NK-92 (cell line): ENCODE data around the gene SLIT3.
"Not testable (repeated sequence)": the region's sequence is repeated elsewhere in the genome, so short reads cannot be mapped to it uniquely, and the experiment has no call there.

Source experiments
- DNase-seq: peaks from one replicate; lab custom pipeline; 2025; ENCODE audit not compliant: unreplicated experiment; lab: John Stamatoyannopoulos, UW

SLIT3 gene

GRCh38 chr5:169114466-169115065, 186.4 kb downstream of the SLIT3 start:
- no peak for DNase-seq

- DNase-seq: no peak
Measured at GRCh38 chr5:169112016-169112415, 188.9 kb downstream of the SLIT3 start.

DNA sequence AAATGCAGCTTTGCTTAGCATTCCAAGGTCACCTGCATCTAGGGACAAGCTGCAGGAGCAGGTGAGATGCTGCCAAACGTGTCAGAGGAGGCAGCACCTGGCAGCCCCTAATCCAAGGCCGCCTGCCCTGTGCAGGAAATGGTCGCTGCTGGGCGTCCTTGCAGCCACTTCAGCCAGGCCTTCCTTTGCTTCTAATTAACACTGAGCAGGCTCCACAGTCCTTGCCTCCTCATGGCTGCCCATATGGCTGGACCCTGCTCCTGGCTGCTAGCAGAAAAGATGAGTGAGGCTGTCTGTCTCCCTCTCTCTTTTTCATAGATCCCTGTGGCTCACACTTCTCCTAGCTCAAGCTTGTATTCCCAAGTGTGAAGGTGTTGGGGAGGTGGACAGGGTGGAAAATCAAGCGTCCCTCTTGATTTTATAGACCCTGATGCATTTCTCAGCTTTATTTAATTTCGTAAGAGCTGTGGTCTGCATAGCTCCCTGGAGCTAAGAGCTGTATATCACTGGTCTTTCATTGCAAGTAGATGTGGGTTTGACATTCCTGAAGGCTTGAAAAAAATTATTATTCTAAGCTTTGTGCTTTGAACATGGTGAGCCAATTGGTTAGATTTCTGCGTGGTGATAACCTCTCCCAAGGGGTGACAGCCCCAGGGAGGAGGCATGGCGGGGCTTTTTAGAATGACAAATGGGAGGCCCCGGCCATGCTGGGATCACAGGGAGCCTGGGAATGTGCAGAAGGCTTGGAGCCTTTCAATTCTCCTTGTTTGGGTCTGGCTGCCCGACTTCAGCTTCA, 193.8 kb downstream of the SLIT3 start:
- DNase-seq: no peak

GRCh38 chr5:169105582-169105981, 195.4 kb downstream of the SLIT3 start:
- not testable (repeated sequence) for DNase-seq

GRCh38 chr5:169104937-169105494, 195.9 kb downstream of the SLIT3 start:
- DNase-seq: no peak

DNA sequence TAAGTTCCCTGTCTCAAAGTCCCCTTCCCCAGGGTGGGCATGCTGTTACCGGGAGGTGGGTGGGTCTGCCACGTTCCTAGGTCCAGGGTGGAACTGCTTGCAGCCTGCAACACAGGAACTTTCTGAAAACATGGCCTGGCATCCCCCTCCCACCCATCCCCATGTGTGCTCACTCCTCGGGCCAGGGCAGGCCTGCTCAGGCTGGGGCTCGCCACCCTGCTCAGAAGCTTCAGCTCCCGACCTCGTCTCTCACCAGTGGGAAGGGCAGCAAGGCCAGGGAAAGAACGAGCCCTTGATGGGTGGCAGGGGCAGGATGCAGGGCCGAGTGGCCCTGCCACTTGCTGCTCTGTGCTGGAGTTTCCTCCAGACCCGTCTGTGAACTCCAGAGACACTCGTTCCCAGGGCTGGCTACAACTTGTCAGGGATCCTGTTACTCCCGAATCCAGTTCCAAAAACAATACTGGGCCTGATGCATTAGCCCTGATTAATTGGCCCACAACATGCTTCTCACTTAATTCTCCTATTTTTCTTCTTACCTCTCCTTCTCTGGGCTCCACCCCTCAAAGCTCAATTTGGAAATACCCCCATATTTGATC, 197.3 kb downstream of the SLIT3 start:
- DNase-seq: no peak

- no peak for DNase-seq
Measured at GRCh38 chr5:169101966-169102365, 199.0 kb downstream of the SLIT3 start.

DNA sequence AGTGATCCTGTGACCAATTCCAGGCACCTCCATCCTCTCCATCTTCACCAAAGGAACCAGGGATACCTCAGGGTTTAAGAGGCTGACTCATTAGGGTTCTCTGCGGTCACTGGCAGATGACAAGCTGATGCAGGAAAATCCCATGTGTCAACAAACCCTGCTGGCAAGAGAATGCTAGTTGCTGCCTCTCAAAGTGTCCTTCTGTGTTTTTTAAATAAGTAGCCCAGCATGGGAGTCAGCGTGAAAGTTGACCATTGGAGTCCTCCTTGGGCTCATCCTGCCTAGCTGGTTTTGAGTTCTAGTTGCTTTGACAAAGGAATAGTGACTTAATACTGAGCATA, 200.2 kb downstream of the SLIT3 start:
- no peak for DNase-seq

DNA sequence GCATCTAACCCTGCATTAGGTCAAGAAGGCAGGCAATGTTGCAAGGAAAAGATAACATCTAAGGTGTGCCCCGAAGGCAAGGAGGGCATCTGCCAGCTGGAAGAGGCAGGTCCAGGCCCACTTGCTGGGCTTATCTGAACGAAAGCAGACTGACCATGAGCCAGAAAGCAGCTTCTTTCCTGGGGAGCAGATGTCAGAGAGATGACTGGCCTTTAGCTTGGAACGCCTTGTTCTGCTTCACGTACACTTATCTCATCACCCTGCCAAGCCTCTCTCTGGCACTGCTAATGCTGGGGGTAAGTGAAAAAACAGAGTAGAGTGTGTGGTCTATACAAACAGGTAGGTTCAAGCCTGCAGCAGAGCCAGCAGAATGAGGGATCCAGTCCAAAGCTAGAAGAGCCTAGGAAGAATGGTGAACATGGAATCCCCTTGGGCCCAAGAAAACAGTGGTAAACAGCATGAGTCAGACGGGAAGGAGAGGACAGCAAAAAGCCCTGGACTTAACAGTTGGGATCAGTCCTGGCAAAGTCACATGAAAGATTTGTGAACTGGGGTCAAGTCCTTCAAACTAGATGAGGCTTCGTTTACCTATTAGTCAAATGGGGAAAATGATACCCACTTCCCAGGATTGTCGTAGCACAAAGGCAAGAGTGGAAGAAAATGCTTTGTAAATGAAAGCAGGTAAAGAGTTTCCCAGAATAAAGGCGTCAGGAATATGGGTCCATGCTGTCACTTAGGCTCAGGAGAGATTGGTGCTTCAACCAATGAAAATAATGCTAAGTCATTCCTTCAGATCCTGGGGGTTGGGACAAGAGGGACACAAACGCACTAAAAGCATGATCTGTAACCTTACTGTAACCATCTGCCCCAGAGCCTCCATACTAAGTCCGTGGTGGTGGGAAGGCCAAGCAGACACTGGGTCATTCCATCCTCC, 200.9 kb downstream of the SLIT3 start:
- DNase-seq: no peak

DNA sequence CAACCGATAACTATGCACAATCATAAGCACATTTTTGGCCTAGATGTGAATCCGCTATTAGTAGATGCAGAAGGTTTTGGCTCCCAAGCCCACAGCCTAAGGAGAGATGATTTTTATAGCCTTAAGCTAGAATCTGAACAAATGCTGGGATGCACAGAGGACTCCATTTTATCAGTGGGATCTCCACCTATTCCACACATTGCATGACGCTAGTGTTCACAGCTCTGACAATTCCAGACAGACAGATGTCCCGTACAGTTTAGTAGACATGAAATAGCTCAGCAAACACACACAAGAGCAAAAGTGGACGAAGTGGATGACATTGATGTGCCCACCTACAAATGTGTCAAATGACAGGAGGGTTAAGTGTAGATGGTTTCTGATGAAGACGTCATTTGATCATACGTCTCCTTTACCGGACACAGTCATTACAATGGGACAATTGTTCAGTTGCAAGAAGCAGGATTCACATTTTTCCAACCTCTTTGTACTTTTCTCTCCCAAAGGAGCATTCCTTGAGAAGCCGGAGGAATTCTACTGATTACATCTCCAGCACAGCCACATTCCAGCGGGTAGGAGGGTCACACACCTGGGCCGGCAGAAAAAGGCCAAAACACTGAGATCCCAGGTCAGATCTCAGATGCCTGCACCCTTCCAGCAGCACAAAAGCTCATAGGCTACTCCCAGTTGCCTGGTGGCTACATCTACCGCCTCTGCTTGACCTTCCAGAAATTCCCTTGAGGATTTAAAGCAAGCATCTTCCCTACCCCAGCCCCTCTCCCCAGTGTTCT, 202.4 kb downstream of the SLIT3 start:
- DNase-seq: no peak

DNA sequence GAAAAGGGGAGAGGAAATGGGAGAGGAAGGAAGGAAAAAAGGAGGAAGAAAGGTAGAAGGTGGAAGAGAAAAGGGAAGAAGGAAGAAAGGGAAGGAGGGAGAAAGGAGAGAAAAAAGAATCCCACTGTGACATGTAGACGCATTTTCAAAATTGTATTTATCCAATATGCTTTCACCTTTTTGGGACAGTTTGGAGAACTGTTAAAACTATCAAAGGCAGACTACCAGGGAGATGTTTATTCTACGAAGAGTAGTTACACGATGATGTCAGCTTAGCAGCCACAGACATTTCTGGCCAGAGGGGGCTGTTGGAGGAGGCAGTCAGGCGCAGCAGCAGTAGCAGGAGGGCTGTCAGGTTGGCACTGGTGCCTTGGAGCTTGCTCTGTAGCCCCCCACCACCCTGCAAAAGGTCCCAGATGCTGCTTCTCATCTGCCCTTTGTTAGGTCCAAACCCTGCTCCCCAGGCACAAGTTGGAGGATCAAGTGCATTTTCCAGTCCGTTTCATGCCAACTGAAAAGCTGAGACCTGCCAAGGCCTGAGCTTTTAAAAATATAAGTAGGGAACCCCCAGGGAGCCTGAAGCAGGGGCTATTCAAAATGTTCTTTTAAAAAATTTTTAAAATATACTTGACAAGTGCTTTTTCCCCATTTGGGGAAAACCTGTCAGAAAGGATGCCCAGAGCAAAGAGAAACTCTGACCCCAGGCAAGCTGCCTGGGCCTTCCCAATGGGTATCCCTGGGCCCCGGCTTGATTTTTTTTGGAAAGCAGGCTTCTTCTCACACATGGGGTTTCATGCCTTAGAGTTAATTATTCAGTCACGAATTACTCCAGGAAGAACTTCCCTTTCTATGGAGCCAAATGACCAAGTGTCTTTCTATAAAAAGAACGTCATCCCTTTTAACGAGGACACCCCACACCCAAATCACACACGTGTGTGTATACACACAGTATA, 203.3 kb downstream of the SLIT3 start:
- DNase-seq: no peak

DNA sequence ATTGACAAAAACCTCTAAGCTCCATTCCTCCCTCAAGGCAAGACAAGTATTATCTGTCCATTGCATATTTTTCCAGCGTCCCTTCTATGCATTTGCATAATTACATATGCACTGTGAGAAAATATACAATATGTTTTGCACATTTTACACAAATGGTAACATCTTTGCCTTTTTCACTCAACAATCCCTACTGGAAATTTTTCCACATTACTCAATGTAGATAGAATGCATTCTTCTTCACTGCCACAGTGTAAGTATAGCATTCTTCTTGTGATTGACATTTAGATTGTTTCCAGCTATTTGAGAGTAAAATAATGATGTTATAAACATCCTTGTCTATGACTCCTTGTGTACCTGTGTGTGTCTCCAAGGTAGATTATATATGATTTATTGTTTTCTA, 205.0 kb downstream of the SLIT3 start:
- DNase-seq: no peak

- DNase-seq: no peak
Measured at GRCh38 chr5:169095410-169095960, 205.5 kb downstream of the SLIT3 start.

GRCh38 chr5:169094586-169095409, 206.1 kb downstream of the SLIT3 start:
- DNase-seq: no peak

DNA sequence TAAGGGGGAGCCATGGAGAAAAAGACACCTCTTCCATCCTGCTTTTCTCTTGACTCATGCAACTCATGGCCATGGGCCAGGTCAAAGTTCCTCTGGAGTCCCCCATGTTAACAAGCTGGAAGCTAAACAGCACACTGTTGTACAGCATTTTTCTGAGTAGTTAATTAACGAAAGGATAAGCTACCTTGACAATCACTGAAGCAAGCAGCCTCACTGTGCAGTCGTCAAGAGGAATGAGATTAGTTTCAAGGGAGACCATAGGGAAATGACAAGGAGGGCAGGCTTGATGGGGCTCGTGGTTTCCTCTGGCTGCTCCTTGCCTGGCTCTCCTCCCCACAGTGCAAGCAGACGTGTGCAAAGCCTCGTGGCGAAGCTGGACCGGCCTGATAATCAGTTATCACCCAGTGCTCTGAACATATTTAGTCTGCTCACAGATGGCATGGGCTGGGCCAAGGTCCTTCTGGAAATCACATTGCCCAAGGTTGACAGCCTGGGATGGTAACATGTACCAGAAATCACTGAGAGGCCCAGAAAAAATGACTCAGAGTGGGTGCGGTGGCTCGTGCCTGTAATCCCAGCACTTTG, 209.5 kb downstream of the SLIT3 start:
- no peak for DNase-seq

GRCh38 chr5:169089343-169089742, 211.6 kb downstream of the SLIT3 start:
- DNase-seq: no peak

DNA sequence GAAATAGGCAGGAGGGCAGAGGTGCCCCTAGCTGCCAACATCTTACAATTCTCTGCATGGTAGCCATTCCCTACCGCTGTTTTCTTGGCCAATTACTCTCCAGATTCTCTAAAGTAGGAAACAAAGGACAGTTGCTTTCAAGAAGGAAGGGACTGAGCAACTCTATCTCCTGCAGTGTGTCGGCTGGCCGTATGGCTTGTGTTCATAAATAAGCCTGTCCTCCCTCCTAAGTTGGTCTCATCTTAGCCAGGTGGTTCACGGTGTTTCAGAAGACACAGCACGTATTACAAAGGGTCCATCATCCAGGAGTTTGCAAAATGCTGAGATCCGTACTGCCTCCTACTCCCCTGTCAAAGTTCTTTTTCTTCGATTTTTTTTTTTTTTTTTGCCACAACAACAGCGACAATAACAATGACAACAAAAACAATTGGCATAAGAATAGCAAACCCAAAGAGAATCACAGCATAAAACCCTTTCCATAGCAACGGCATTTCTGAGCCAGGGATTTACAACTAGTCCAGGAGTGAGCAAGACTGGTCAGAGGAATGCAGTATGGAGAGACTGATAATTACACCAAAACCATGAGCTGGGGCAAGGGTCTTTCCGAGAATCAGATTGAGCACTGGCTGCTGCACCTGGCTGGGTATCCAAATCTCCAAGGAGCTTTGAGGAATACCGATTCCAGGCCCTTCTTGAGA, 212.8 kb downstream of the SLIT3 start:
- no peak for DNase-seq
